ENCODE results near the gene PPP1R14D.

PPP1R14D gene

DNA sequence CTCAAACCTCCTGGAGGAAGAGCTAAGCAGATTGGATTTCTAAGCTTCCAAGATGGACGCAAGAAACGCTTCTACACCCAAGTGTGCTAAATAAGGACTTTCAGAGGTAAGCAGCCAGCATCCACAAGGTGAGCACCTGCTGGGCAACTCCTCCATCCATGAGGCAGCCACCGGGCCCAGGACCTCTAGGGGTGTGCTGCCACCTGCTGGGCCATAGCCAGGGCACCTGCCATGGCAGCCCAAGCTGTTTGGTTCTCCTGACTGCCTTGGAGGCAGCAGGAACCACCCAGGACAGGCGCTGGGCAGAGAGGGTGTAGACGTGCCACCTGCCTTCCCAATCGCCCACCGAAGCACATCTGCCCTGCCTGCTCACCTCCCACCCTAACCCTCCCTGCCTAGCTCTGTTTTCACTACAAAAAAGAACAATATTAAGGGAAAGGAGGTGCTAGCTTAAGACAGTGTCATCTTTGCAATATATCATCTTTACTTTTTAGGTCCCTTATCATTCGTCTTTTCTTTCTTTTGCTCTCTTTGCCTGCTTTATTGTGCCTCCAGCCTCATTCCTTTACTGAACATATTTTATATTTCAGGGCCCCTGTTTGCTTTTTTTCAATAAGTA lies 45.8 kb downstream of the PPP1R14D start:
- peak; percentile 88 for DNase-seq (ENCODE audit: low spot score)

DNA sequence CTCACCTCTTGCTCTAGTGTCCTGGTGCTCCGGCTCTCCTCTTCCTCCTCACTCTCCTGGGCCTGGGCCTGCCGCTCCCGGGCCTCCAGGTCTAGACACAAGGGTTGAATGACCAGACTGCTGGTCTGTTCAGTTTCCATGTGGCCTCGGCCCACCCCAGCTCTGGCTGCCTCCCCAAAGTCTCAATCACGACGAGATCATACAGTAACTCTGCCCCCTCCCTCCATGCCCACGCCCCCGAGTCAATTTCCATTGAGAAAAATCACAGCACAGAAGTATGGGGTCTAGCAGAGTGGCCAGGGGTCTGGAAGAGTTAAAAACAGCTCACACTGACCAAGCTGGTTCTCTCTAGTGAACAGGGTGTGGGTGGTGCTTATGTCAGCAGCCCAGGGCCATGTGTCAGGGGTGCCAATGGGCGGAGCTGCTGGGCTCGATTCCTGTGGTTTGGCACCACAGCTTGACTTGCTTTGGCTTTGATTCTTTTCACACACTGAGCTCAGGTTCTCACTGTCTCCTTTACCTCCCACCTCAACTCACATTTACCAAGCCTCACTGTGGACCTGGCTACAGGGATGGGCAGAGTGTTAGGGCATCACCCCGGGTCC lies 51.9 kb downstream of the PPP1R14D start:
- DNase-seq (ENCODE audit: low spot score): no peak

DNA sequence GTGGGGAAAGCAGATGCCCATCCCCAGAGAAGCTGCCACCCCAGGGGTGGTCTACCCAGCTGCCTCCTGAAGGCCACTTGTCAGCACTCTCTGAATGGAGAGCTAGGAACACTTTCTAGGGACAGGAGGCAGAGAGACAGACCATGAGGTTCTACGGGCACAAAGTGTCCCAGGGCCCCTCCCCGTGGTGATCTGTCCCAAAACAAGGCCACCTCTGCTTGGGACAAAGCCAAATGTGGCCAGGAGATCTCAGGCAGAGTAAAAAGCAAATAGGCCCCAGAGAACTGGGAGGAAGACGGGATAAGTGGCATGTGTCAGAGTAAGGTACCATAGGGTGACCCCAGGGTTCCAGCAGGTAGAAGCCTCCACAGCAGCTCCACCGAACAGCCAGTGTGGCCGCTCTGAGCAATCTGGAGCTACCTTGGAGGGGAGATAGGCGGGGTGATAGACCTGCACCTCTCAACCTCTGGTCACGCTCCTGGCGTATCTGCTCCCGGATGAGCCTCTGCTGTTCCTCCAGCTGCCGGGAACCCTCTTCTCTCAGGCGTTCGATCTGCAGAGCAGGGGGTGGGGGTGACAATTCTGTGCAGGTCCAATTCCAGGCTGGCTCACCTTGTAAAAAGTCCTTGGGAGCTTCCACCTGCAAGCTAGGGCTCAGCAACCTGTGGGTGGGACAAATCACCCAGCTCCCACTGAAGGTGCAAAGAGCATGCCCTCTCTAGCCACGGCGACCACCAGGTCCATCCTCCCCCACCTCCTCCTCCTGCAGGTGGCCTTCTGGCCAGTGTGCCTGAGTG lies 52.6 kb downstream of the PPP1R14D start:
- no peak for DNase-seq (ENCODE audit: low spot score)

DNA sequence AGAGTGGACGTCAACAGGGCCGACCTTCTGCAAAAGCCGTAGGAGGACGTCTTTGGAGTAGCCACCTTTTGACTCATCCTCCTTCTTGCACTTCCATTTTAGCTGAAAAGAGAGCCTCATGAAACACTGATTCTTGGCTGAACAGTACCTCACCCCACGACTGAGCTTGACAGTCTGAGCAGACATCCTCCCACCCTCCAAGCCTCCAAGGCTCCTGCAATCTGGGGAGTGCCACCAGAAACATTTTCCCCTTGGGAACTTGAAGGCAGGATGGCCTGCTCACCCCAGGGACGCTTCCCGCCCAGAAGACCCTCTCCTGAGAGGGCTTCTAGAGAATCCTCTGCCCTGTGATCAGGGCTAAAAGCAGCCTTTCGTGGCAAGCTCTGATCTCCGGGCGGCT lies 53.5 kb downstream of the PPP1R14D start:
- no peak for DNase-seq (ENCODE audit: low spot score)

DNA sequence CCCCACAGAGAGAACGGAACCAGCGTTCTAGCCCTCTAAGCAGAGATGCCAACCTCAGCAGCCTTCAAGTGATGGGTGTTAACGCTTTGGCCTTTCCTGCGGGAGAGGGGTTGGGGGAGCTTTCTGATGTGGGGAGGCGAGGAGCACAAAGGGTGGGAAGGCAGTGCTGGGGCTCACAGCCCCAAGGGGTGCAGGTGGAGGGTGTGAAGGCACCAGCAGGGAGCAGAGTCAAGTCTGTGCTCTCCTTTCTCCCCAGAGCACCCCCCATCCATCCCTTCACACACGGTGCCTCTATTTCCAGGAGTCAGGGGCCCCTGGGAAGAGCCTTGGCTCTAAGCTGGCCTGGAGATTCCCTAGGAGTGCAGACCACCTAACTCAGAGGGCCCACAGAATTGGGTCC lies 54.6 kb downstream of the PPP1R14D start:
- DNase-seq (ENCODE audit: low spot score): no peak

DNA sequence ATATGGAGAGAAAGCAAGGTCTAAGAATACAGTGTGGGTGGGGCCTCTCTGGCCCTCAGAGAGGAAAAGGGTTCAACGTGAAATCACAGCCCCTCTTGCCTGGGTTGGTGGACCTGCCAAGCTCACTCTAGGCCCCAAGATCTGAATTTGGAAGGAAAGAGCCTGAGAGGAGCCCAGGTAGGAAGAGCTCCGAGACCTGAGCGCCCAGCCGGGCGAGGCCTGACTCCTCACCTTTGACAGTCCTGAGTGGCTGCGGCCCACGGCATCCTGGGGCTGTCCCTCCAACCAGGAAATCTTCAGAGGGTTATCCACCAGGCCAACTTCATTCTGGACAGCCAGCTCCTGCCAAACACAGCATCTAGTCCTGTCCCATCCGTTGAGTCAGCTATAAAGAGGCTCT lies 55.0 kb downstream of the PPP1R14D start:
- no peak for DNase-seq (ENCODE audit: low spot score)

DNA sequence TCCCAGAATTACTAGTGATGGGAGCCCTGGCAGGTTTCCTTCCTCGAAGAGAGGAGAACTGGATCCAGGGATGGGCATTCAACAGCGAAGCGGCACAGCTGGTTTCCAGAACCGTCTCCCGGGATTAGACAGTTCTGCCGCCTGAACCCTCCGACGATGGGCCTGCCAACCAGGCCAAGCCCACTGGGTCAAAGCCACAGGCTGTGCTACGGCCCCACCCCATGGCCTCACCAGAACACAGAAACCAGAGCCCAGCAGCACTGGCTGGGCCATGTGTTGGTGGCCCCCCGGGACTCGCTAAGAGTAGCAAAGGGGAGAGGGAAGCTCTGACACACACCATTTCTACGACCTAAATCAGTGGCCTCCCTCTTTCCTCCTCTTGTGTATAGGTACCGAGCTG lies 56.5 kb downstream of the PPP1R14D start:
- DNase-seq (ENCODE audit: low spot score): no peak

DNA sequence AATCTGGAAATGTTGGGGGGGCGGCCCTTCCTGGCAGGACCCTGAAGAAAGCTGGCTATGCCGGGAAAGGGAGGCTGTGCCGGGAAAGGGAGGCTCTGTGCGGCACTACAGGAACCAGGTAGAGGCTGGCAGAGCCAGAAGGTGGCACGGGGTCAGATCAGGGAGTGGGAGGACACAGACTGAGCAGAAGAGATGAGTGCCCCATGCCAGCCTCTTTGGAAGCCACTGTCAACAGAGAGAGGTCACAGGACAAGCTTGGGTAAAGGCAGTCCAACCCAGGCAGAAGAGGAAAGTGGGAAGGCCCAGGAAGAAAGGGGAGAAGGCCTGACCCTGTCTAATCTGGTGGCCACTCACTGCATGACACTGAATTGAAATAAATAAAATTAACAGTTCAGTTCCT lies 57.3 kb downstream of the PPP1R14D start:
- DNase-seq (ENCODE audit: low spot score): no peak

DNA sequence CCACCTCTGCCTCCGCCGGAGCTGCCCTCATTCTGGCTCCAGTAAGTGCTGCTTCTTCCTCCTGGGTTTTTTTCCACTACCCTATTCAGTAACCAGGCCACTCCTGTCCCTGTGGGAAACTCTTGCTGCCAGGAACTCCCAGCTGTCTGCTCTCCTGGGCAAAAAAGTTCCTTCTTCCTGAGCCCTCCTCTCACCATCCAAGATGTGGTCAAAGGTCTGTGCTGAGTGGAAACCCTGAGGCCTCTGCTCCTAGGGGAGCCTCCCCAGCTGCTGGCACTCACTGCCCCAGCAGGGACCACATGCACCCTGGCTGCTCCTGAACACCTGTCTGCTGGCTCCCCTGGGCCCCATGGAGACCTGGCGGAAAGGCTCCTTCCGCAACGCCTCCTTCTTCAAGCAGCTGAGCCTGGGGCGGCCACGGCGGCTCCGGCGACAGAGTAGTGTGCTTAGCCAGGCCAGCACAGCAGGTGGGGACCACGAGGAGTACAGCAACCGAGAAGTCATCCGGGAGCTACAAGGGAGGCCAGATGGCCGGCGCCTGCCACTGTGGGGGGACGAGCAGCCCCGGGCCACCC lies 58.3 kb downstream of the PPP1R14D start:
- peak; percentile 53 for DNase-seq (ENCODE audit: low spot score)

DNA sequence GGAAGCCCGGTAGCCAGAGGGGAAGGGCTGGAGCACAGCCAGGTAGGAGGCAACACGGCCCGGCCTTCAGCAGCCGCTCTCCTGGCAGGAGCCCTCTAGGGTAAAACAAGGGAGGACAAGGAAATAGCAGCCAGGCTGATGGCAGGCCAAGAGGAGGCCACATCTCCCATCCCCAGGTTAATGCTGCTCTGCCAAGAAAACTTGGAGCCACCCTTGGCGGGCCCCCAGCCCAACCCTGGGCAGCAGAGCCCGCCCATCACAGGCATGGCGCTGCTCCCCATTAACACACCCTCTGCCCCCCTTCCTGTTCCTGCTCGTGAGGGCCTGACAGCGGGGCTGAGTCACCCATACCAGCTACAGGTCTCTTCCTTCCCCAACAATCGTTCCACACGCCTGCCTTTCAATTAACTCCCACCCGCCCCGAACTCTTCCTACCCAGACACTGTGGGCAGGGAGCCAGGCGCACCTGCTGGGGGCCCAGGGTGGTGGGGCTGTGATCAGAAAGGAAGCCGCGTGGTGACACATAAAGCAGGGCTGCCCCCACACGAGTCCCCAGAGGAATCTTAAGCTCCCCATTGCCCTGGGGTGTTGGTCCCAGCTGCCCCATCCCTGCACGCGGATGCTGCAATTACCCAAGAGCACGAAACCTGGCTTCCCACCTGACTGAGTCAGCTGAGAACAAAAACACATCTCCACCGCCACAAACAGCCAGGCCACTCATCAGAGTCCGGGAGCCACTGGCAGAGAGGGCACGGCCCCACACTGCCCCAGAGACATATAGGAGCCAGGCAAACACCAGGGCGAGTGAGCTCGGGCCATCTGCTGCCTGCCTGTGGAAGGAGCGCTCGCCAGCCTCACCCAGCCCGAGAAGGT lies 59.0 kb downstream of the PPP1R14D start, which contains the start of gene C15orf62:
C15orf62 (plus strand) TSS at position 707 of the 873 bp plus-strand sequence. CDS start 516 bp downstream, outside the sequence.
- peak; percentile 65 for DNase-seq (ENCODE audit: low spot score)

DNA sequence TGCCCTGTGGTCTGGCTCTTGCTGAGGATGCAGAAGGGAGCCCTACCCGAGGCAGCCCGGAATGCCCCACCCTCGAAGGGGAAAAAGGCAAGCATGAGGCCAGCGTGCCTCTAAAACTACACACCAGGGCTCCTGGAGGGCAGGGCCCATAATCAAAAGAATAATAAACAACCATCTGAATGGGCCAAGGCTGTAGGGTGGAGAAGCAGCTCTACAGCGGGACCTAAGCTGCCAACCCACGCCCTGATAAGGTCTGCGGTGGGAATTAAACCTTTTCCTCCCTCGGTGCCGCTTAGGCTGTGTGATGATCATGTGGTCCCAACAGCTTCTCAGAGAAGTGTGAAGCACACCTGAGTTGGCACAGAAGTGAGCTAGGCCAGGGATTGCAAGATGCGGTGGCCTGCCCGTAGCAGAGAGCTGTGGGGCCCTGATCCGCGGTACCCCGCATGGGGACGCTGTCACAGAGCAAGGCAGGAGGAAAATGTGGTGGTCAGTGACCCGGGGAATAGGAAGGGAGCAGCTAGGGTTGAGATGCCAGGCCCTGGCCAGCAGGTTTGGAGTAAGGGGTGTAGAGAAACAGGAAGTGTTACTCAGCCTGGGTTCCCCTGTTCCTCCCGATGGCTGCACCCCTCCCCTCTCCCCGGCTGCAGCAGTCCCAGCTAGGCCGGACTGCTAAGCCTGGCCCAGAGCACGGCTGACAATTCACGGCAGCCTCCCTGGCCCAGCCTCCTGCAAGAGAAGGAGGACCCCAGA lies 59.8 kb downstream of the PPP1R14D start:
- DNase-seq (ENCODE audit: low spot score): no peak

DNA sequence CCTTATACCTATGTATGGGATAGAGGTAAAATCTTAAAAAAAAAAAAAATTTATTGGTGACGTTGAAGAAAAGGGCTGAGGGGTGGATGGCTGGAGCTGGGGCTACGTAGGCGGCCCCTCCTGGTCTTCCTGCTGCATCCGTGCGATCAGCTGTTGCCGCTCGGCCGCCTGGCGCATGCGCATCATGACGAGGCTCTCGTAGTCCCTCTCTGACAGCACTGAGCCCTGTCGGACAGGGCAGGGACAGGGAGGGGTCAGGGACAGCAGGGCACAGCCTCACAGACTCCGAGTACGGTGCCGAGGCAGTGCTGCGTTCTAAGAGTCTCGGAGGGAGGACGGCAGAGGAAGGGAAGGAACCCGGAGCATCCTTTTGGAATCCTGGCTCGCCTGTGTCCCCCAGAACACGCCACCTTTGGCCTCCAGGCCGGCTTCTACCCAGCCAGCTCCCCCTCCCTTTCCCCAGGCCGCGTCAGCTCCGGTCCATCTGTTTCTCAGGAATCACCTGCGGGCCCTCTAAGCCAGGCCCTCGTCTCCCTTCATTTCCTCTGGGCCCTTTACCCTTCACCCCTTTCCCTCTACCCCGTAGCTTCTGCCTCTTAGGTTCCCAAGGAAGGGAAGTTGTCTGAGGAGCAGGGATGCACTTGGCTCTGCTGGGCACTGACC lies 60.5 kb downstream of the PPP1R14D start:
- DNase-seq (ENCODE audit: low spot score): no peak

DNA sequence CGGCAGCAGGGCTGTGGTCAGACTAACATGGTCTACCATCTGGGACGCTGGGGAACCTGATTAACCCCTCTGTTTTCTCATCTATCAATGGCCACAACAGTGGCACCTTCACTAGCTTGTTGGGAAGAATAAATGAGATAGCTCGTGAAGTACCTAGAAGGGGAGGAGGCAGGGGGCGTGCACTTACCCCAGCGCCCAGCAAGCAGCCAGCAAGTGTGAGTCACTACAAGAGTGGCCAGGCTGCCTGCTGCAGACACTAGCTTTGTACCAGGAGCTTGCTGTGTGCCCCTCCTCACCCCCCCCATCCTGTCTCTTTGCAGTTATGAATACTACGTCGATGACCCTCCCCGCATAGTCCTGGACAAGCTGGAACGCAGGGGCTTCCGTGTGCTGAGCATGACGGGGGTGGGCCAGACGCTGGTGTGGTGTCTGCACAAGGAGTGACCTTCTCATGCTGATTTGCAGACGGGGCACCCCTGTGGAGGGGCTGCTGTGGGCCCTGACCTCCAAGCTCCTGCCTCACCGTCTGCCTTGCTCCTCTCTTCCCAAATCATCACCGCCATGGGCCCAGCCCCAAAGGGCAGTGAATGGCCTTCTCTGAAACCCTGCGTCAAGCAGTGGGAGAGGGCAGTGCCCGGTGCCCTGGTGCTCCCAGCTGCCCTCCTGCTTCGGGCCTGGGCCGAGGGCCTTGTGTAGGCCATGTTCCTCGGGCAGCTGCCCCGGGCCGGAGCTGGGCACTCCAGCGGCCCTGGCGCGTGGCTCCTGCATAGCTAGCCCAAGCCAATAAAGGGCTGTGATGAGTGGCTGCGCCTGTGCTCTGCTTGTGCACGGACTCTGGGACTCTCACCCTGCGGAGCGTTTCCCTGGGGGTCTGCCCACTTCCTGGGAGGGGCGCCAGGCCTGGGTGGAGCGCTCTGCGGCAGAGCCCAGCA lies 61.3 kb downstream of the PPP1R14D start:
- DNase-seq (ENCODE audit: low spot score): no peak

DNA sequence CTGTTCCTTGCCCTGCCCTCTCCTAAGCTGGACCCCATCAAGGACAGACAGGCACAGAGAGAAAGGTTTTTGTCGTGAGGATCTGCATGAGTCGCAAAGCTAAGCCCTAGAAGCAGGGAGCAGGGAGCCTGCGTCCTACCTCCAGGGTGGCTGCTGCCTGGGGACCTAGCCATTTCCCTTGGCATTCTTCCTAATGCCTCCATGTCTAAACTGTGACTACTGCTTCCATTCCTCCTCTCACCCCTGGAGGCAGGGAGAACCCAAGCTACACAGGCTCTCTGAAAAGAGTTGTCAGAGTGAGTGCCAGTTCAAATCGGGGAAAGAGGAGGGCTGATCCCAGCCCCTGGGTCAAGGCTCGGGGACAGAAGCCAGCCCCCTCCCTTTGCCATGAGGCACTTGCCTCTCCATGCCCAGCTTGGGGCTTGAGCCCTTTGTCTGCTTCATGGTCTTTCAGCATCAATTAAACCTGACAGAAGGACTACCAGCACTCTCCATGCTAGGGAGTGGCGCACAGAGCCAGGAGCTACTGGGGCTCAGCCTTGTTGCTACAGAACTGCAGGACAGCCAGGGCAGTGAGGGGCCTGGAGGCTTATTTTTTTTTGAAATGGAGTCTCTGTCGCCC lies 62.2 kb downstream of the PPP1R14D start:
- peak; percentile 18 for DNase-seq (ENCODE audit: low spot score)

All from D341Med (cell line).